HG03354 (cell line): ENCODE data around the gene ARF1.

Experiments used
- ATAC-seq: cut with Tn5 transposase; IDR thresholded peaks from one replicate; pipeline ENCODE4 v1.9.1; 2021; ENCODE audit warnings: mild to moderate bottlenecking; ENCODE audit not compliant: unreplicated experiment, poor library complexity, severe bottlenecking

Gene ARF1

GRCh38 chr1:228048659-228049298 is 33.7 kb upstream of the ARF1 start:
- no peak for ATAC-seq

GRCh38 chr1:228050571-228051231 is 31.8 kb upstream of the ARF1 start:
- ATAC-seq = no peak

- ATAC-seq = no peak
Measured at GRCh38 chr1:228058172-228058948, 24.1 kb upstream of the ARF1 start.

- ATAC-seq = no peak
Measured at GRCh38 chr1:228058949-228059633, 23.4 kb upstream of the ARF1 start.

DNA sequence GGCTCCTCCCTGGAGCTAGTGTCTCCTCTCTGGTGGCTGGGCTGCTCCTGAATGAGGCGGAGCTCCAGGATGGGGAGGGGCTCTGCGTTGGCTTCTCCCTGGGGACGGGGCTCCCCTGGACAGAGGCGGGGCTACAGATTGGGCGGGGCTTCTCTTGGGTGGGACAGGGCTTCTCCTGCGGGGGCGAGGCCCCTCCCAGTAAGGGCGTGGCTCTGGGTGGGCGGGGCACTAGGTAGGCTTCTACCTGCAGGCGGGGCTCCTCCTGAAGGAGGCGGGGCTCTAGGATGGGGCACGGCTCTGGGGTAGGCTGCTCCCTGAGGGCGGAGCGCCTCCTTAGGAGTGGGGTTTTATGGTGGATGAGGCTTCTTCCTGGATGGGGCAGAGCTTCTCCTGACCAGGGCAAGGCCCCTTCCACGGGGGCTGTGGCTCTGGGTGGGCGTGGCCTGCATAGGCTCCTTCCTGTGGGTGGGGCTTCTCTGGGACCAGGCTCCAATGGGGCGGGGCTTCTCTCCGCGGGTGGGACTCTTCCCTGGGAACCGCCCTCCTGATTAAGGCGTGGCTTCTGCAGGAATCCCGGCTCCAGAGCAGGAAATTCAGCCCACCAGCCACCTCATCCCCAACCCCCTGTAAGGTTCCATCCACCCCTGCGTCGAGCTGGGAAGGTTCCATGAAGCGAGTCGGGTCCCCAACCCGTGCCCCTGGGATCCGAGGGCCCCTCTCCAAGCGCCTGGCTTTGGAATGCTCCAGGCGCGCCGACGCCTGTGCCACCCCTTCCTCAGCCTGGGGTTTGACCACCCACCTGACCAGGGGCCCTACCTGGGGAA is 22.7 kb upstream of the ARF1 start:
- no peak for ATAC-seq

DNA sequence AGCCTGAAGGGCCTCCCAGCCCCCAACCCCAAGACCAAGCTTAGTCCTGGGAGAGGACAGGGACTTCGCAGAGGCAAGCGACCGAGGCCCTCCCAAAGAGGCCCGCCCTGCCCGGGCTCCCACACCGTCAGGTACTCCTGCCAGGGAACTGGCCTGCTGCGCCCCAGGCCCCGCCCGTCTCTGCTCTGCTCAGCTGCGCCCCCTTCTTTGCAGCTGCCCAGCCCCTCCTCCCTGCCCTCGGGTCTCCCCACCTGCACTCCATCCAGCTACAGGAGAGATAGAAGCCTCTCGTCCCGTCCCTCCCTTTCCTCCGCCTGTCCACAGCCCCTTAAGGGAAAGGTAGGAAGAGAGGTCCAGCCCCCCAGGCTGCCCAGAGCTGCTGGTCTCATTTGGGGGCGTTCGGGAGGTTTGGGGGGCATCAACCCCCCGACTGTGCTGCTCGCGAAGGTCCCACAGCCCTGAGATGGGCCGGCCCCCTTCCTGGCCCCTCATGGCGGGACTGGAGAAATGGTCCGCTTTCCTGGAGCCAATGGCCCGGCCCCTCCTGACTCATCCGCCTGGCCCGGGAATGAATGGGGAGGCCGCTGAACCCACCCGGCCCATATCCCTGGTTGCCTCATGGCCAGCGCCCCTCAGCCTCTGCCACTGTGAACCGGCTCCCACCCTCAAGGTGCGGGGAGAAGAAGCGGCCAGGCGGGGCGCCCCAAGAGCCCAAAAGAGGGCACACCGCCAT is 21.9 kb upstream of the ARF1 start:
- ATAC-seq = no peak

GRCh38 chr1:228061411-228062084 is 21.0 kb upstream of the ARF1 start:
- no peak for ATAC-seq

DNA sequence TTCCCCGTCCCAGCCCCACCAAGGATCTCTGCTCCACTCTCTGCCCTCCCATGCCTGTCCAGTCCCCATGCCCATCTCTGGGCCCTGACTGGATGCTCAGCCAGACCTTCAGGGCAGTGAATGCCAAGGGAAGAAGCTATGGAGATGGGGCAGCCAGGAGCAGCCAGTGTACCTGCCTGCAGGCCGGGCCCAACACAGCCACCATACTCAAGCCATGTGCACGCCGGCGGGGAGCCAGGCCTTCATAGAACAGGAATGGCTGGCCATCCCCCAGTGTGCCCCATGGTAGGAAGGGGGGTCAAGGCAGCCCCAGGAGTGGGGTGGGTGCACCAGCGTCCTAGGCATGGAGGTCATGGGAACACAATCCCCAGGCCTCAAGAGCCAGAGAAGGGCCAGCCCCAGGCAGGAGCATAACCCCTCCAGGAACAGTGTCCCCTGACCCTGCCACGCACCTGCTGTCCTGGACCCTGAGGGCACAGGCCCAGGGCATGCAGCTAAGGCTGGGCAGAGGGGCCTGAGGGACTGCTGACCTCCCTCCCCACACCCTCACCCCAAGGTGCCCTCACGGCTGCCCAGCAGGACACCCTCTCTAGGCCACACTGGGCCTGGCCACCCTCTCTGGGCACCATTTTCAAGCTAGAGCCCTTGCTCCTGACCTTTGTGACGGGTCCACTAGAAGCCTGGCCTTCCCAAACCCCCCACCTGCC is 20.3 kb upstream of the ARF1 start:
- no peak for ATAC-seq

DNA sequence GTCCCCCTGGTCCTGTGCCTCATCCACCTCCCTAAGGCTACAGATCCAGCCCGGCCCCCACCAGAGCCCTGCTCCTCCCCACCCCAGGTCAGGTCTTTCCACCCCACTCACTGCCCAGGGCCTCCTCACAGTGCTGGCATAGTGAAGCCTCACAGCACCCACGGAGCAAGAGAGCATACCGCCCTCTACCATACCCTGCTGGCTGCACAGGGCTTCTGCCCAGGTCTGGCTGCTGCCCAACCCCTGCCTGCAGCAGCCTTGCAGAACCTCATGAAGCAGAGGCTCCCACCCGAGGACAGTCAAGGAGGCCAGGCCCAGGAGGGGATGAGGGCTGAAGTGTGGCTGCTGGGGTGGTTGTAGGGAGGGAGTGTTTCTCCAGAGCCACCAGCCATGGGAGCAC is 19.7 kb upstream of the ARF1 start:
- ATAC-seq = no peak

- ATAC-seq = no peak
Measured at GRCh38 chr1:228063251-228064191, 19.0 kb upstream of the ARF1 start.

GRCh38 chr1:228064296-228064695 is 18.2 kb upstream of the ARF1 start:
- ATAC-seq = no peak

- ATAC-seq = no peak
Measured at GRCh38 chr1:228064741-228065542, 17.6 kb upstream of the ARF1 start.

DNA sequence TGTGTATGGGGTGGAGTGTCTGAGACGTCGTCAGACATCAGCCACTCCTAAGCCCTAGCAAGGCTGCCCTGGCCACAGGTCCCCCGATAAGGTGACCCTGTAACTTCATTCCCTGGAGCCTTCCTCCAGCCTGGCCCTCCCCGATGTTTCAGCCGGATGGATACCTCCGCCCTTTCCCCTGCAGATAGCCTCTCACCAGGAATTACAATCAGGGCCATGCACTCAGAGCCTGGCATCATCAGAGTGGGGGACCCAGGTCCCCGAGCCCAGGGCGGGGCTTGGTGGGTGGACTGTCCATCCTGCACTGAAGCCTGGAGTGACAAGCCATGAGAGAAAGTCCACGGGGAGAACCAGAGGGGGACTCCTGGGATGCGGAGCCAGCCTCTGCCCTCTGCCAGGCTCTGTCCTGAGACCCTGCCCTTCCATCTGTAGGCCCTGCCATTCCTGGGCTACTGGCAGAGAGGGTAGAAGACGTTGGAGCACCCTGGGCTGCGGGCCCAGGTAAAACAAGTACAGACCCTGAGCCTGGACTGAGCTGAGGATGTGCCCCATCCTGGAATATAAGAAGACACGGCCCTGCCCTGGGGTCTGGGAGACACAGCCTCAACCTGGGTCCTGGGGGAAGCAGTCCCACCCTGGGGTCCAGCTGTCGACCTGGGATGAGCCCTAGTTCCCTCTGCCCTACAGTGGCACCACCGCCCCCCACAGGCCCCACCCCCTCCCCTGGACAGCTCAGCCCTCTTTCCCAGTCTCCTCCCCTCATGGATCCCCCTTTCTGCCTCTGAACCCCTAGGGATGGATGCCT is 16.8 kb upstream of the ARF1 start:
- ATAC-seq = no peak

GRCh38 chr1:228066416-228066815 is 16.1 kb upstream of the ARF1 start:
- ATAC-seq = no peak
